ENCODE results near the gene ZSWIM3. TPM values are rescaled to one million over a fixed set of nuclear protein-coding genes. Genes with fewer than 3 reads are reported as not detected.

The ZSWIM3 gene
- total and polyA plus RNA-seq, 2 of the 13 experiments (the other 11 are each of a cell fraction or from before 2014, with no cell fraction given): 5.2 to 5.8 TPM

- no peak for TF ChIP-seq BCL3 (CRISPR knock-in tag; IDR thresholded peaks at IDR 0.05)
- no peak for TF ChIP-seq ERF (CRISPR knock-in tag; IDR thresholded peaks at IDR 0.05)
Observed at GRCh38 chr20:45840700-45841198, 16.7 kb upstream of the ZSWIM3 start (continued).

DNA sequence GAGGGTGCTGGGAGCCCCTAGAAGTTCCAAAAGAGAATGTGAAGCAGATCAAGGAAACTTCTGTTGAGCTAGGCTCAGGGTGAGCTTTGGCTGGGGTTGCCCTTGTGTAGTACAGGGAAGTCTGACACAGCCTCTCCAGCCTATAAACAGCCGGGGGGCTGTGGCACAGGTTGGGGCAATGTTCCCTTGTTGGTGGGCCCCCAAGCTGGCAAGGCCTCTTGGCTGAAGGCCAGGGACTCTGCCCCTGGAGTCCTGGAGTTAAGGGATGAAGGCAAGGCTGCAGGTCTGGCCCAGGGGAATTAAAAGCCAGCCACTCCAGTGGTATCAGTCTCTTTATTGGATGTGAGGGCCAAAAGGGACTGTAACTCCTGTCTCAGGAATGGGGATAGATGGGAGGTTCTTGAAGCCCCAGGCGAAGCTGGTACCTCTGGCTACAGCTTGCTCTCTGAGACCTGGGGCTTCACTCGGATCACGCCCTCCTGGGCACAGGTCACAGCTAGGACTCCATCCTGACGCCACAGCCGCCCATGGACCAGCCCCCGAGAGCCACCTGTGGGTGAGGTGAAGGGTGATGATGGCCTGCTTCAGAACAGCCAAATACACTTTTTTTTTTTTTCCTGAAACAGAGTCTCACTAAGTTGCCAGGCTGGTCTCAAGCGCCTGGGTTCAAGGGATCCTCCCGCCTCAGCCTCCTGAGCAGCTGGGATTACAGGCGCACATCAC lies 15.8 kb upstream of the ZSWIM3 start:
- Histone ChIP-seq H2AFZ (ENCODE audit: low read length) (no peak overlapping the region), H3K4me2 (ENCODE audit: low read depth, low read length) (no peak overlapping the region), H3K27ac (ENCODE audit: extremely low read length, insufficient read depth, low read length) (no peak overlapping the region), H3K36me3 (replicated peaks in 1 of 2; ENCODE audit: control insufficient read depth in 1 of 2, insufficient read depth in 2 of 2, low read length in 2 of 2) (peaks cover 18 to 48% of the 10 kb centered on the region in 2 experiments), H3K27me3 (ENCODE audit: control insufficient read depth in 1 of 2, insufficient read depth in 2 of 2, low read length in 2 of 2) (no peaks in the 10 kb centered on the region), H3K79me2 (ENCODE audit: insufficient read depth, low read length) (no peaks in the 10 kb centered on the region), H3K9ac (ENCODE audit: insufficient read depth, low read depth, low read length) (no peak overlapping the region), H3K9me3 (ENCODE audit: low read length) (no peaks in the 10 kb centered on the region), H3K4me3 (replicated peaks in 1 of 3; ENCODE audit: insufficient read depth in 1 of 3, low read depth in 2 of 3, low read length in 3 of 3) (no peak overlapping the region), H3K4me1 (ENCODE audit: insufficient read depth, low read length) (peaks cover 10% of the 10 kb centered on the region), H4K20me1 (ENCODE audit: insufficient read depth, low read length) (no peaks in the 10 kb centered on the region)
- in situ Hi-C loops (cut with HindIII; ENCODE audit: extremely low pct_ligation_motif_present, low pct_unique_long_range_greater_than_20kb) (no loop called here), intact Hi-C loops (cut with micrococcal nuclease; ENCODE audit: unreplicated experiment) (no loop called here)
- BruUV-seq (replicated peaks): no TSS peak
- ATAC-seq (no peak; the same call in 1 of the 3 replicates), FAIRE-seq (no peak), DNase-seq (ENCODE audit: low spot score) (no peak)
- 97% methylated on average over 10 of the region's 10 CpGs for WGBS (ENCODE audit: low lambda C conversion rate)
- TF ChIP-seq PHF8 (CRISPR knock-in tag; IDR thresholded peaks at IDR 0.05) (no peak), LRRFIP1 (CRISPR knock-in tag; conservative IDR thresholded peaks at IDR 0.05) (no peak), ZC3H13 (CRISPR knock-in tag; IDR thresholded peaks at IDR 0.05) (0 out of 2 replicates have a peak, but pooled peaks have one; percentile 44), ZNF782 (CRISPR knock-in tag; IDR thresholded peaks at IDR 0.05; ENCODE audit: borderline replicate concordance) (no peak), CBX5 (CRISPR knock-in tag; IDR thresholded peaks at IDR 0.05; ENCODE audit: borderline replicate concordance) (no peak), EEA1 (CRISPR knock-in tag; IDR thresholded peaks at IDR 0.05; ENCODE audit: borderline replicate concordance) (0 out of 2 replicates have a peak, but pooled peaks have one; percentile 6), NFIB (CRISPR knock-in tag; IDR thresholded peaks at IDR 0.05; ENCODE audit: borderline replicate concordance) (0 out of 2 replicates have a peak, but pooled peaks have one; percentile 23), POLR2A (IDR thresholded peaks at IDR 0.05; ENCODE audit: insufficient read depth in 1 of 2, low read depth in 2 of 2, low read length in 2 of 2) (no peak; a peak in 1 of 4 replicates), PHF21A (CRISPR knock-in tag; IDR thresholded peaks at IDR 0.05) (0 out of 2 replicates have a peak, but pooled peaks have one; percentile 26), RBFOX2 (IDR thresholded peaks at IDR 0.05; ENCODE audit: low read depth, low read length) (0 out of 2 replicates have a peak, but pooled peaks have one; percentile 17), ZC3H4 (CRISPR knock-in tag; IDR thresholded peaks at IDR 0.05; ENCODE audit: borderline replicate concordance) (no peak), AGO2 (optimal IDR thresholded peaks at IDR 0.05; ENCODE audit: low read depth, low read length) (peak; percentile 63)
- ChIA-PET CTCF (ENCODE audit: low intra/inter-chr PET ratio, low total read pairs) (no interaction called here), POLR2A (interaction anchor here (0.6 to 2.0 kb wide), 9 partner anchors 8 to 128 kb away, joined by 3 to 12 read pairs (median 5); partner anchors contain the start of genes ACOT8, SNX21 and ZSWIM3)

Data from HepG2 (cell line).